Spleen (tissue), 11 donors: ENCODE data around the gene SLIT3. TPM values are rescaled to one million over a fixed set of nuclear protein-coding genes. Genes with fewer than 3 reads are reported as not detected.

Source experiments
- DNase-seq: peaks from one replicate; pipeline ENCODE4 v3.0.0-alpha.2; 2020
- H3K27ac ChIP-seq, 8 donors: fragments of 200-600 bp; sonication (generic) in 7 of 8; 1 replicate in 4 of 8; 2 replicates in 4 of 8; pipeline versions ENCODE4 v1.5.0 to v1.8.0; 2016 to 2021; ENCODE audit warnings: inconsistent platforms in 4 of 8, mild to moderate bottlenecking in 4 of 8, moderate library complexity in 1 of 8
- H3K27me3 ChIP-seq, 7 donors: fragments of 200-600 bp; sonication (generic) in 6 of 7; replicated peaks in 1 of 7; 1 replicate in 4 of 7; 2 replicates in 3 of 7; pipeline versions ENCODE4 v1.5.0 to v1.8.0; 2016 to 2021; ENCODE audit warnings: inconsistent platforms in 3 of 7, mild to moderate bottlenecking in 1 of 7
- H3K36me3 ChIP-seq, 6 donors: fragments of 200-600 bp; sonication (generic) in 5 of 6; 1 replicate in 4 of 6; 2 replicates in 2 of 6; pipeline versions ENCODE4 v1.5.0 to v1.8.0; 2016 to 2021; ENCODE audit warnings: inconsistent platforms in 2 of 6
- H3K4me1 ChIP-seq, 6 donors: fragments of 200-600 bp; sonication (generic) in 5 of 6; 1 replicate in 3 of 6; 2 replicates in 3 of 6; pipeline versions ENCODE4 v1.5.0 to v1.8.0; 2016 to 2021; ENCODE audit warnings: inconsistent platforms in 3 of 6
- H3K4me3 ChIP-seq, 8 donors: fragments of 200-600 bp; sonication (generic) in 7 of 8; 1 replicate in 4 of 8; 2 replicates in 4 of 8; pipeline versions ENCODE4 v1.5.0 to v1.8.0; 2016 to 2021; ENCODE audit warnings: inconsistent platforms in 4 of 8, mild to moderate bottlenecking in 4 of 8, moderate library complexity in 2 of 8
- H3K9me3 ChIP-seq, 8 donors: fragments of 200-600 bp; sonication (generic) in 7 of 8; 1 replicate in 4 of 8; 2 replicates in 4 of 8; pipeline versions ENCODE4 v1.5.0 to v1.8.0; 2016 to 2021; ENCODE audit warnings: inconsistent platforms in 4 of 8
- POLR2A ChIP-seq, 3 donors: fragments of 450-650 bp; IDR thresholded peaks; one replicate each; pipeline ENCODE4 v1.5.1; 2017; ENCODE audit warnings: antibody characterized with exemption in 3 of 3, mild to moderate bottlenecking in 1 of 3
- POLR2AphosphoS5 ChIP-seq, 3 donors: sonication (generic); formaldehyde crosslinking; IDR thresholded peaks; one replicate each; pipeline ENCODE4 v1.5.1; 2017; ENCODE audit warnings: antibody characterized with exemption in 3 of 3
- WGBS, 5 donors: extraction: QIAGEN DNeasy Blood & Tissue Kit in 3 of 5; methylation state at CpG; one replicate each; pipeline versions ENCODE4 v1.1.5 to v1.1.7; 2013 to 2018; 5-methylcytosine and 5-hydroxymethylcytosine counted together
- intact Hi-C: fragments of 100-400 bp; cut with DNase I; formaldehyde crosslinking; loops from one replicate; pipeline ENCODE4 v1.15.0; 2023; ENCODE audit warnings: low total_unique reads
- polyA plus RNA-seq, 3 donors: library from polyadenylated mRNA; stranded (reverse); fragments of 200-250 nt; gene quantifications; one replicate each; pipeline ENCODE4 v1.2.1, GENCODE V29; 2013
- total RNA-seq, 7 donors: library from RNA; depleted of rRNA in 3 of 7; stranded (reverse); fragments of >200 nt in 3 of 7; fragmentation: NEBNext Ultra II Directional in 4 of 7; extraction: Animal tissue kit (Norgen Biotek cat#: 25700) in 4 of 7; gene quantifications; one replicate each; pipeline versions ENCODE4 v1.1.0 to v1.2.1, GENCODE V29; 2016 to 2021
- TF ChIP-seq, protein P1 (sequence below), 11 experiments: fragments of 200-600 bp in 7 of 11; fragments of 450-650 bp in 4 of 11; sonication (generic) in 4 of 11; IDR thresholded peaks in 8 of 11; conservative IDR thresholded peaks in 3 of 11; 1 replicate in 7 of 11; 2 replicates in 4 of 11; pipeline versions ENCODE4 v1.4.0 to v1.8.0; 2016 to 2021; ENCODE audit warnings: antibody characterized with exemption in 11 of 11, inconsistent platforms in 4 of 11, mild to moderate bottlenecking in 1 of 11
- donor health status: healthy with polysubstance abuse.
- donor health status: DM: no; HTN: no; CAD: no; lungs with moderate emphysema.
- donor health status: DM: no; HTN: no; CAD: no.
- donor health status: Bipolar disorder and iron deficiency.
- donor health status: healthy.
- donor health status: DM: no; HTN: no; CAD: no.
- donor health status: DM: yes; HTN: yes; CAD: no.

Gene SLIT3
- total and polyA plus RNA-seq, 10 donors, result 0.33 to 54.0 (median 13.2) TPM

DNA sequence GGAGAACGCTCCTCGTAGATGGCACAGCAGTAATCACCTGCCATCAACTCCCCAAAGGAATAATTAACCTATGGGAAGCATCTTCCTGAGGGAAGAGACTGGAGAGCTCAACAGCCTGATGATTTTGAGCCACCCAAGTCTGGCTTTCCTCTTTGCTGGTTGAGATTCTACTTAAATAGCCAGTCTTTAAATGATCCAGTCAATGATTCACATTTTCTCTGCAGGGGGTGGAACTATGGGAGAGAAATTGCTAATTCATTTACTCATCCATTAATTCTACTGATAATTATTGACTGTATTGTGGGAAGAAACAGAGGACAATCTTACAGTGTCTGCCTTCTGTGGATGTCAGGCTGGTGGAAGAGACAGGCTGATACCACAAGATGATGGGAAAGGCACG, 366.8 kb downstream of the SLIT3 start:
- intact Hi-C loops, result no loop called here
- DNase-seq, result no peak
- WGBS, 5 donors, result 89 to 100% (median 92%) methylated on average over 3 of the region's 3 CpGs
- no peak overlapping the region for H3K27ac ChIP-seq
- no peaks in the 10 kb centered on the region for H3K36me3 ChIP-seq
- no peak overlapping the region for H3K4me3 ChIP-seq
- H3K27me3 ChIP-seq, result peaks cover 0 to 10% (median 0%) of the 10 kb centered on the region in 7 donors
- TF ChIP-seq POLR2A (IDR thresholded peaks at IDR 0.05) (no peak), POLR2AphosphoS5 (IDR thresholded peaks at IDR 0.05) (no peak)
- TF ChIP-seq, protein P1, sequence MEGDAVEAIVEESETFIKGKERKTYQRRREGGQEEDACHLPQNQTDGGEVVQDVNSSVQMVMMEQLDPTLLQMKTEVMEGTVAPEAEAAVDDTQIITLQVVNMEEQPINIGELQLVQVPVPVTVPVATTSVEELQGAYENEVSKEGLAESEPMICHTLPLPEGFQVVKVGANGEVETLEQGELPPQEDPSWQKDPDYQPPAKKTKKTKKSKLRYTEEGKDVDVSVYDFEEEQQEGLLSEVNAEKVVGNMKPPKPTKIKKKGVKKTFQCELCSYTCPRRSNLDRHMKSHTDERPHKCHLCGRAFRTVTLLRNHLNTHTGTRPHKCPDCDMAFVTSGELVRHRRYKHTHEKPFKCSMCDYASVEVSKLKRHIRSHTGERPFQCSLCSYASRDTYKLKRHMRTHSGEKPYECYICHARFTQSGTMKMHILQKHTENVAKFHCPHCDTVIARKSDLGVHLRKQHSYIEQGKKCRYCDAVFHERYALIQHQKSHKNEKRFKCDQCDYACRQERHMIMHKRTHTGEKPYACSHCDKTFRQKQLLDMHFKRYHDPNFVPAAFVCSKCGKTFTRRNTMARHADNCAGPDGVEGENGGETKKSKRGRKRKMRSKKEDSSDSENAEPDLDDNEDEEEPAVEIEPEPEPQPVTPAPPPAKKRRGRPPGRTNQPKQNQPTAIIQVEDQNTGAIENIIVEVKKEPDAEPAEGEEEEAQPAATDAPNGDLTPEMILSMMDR (IDR thresholded peaks at IDR 0.05 in 8 of 11, conservative IDR thresholded peaks at IDR 0.05 in 3 of 11), result no peak
- no peaks in the 10 kb centered on the region for H3K4me1 ChIP-seq
- H3K9me3 ChIP-seq, result no peaks in the 10 kb centered on the region

DNA sequence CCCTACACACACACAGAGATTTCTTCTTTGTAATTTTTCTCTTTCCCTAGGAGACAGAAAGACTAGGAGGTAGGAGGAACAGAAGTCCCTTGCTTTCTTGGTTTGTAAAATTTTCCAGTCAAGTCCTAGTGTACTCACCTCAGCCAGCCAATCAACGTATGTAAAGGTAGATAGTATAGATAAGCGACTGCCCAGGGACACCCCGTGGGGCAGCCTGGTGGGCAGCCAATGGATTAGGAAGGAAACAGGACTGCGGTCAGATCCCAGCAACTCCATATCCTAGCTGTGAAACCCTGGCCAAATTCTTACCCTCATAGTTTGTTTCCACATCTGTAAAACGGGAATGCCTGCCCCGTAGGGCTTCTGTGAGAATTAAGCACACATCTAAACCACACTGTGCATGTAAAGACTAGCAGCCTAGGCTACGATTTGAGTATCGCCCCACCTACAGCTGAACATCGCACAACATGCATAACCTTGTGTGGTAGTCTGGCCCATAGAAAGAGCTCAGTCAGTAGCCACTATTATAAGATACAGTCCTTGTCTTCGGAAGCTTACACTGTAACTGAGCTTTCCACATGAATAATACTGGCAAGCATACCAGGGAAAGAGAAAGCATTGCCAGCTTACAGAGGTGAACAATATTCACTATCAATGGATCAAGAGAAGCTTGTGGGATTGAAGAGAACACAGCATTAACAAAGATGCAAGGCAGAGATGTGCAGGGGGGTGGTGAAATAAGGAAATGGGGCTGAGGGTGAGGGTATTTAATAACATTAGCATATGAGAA, 368.3 kb downstream of the SLIT3 start:
- intact Hi-C loops, result no loop called here
- DNase-seq, result no peak
- TF ChIP-seq POLR2AphosphoS5 (IDR thresholded peaks at IDR 0.05) (no peak), POLR2A (IDR thresholded peaks at IDR 0.05) (no peak)
- TF ChIP-seq, protein P1 (IDR thresholded peaks at IDR 0.05 in 8 of 11, conservative IDR thresholded peaks at IDR 0.05 in 3 of 11), result no peak
- WGBS, 5 donors, result 80 to 96% (median 86%) methylated on average over 10 of the region's 10 CpGs
- H3K27ac ChIP-seq, result no peak overlapping the region
- H3K4me1 ChIP-seq, result no peaks in the 10 kb centered on the region
- H3K4me3 ChIP-seq, result no peak overlapping the region
- no peaks in the 10 kb centered on the region for H3K36me3 ChIP-seq
- H3K9me3 ChIP-seq, result no peaks in the 10 kb centered on the region
- H3K27me3 ChIP-seq, result peaks cover 0 to 10% (median 0%) of the 10 kb centered on the region in 7 donors

DNA sequence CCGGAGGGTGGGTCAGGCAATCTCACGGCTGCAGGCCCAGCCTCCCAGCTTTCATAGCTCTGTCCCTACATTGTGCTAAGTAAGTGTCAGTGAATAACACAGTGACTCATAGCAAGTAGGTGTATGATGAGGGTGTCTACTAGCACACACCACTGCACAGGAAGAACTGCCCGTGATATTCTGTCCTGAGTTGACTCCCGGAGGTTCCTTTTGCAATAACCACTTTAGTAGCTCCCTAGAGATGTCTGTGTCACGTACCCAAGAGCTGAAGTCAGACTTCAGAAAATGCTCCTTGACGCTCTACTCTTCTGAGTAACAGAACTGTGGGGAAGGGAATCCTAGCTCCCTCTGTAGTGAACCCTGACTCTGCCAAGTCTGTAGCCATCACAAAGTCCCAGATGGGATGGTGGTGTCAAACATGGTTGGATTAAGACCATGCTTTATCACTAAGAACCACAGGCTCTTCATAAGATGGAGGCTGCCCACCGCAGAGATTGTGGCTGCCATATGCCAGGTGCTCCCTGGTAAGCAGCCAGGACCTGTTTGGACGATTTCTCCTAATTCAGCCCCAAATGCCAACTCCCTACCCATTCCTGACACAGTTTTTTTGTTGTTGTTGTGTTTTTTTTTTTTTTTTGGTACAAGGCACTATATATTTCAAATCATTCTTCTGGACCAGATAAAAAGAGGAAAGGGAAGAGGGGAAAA, 369.1 kb downstream of the SLIT3 start:
- H3K4me1 ChIP-seq, result no peaks in the 10 kb centered on the region
- 74 to 81% (median 81%) methylated on average over 8 of the region's 8 CpGs for WGBS, 5 donors
- TF ChIP-seq POLR2AphosphoS5 (IDR thresholded peaks at IDR 0.05), result no peak
- TF ChIP-seq, protein P1 (IDR thresholded peaks at IDR 0.05 in 8 of 11, conservative IDR thresholded peaks at IDR 0.05 in 3 of 11), result no peak
- TF ChIP-seq POLR2A (IDR thresholded peaks at IDR 0.05), result no peak
- H3K4me3 ChIP-seq, result no peak overlapping the region
- H3K9me3 ChIP-seq, result no peaks in the 10 kb centered on the region
- intact Hi-C loops, result no loop called here
- no peak for DNase-seq
- no peak overlapping the region for H3K27ac ChIP-seq
- H3K36me3 ChIP-seq, result no peaks in the 10 kb centered on the region
- peaks cover 0 to 10% (median 0%) of the 10 kb centered on the region in 7 donors for H3K27me3 ChIP-seq

DNA sequence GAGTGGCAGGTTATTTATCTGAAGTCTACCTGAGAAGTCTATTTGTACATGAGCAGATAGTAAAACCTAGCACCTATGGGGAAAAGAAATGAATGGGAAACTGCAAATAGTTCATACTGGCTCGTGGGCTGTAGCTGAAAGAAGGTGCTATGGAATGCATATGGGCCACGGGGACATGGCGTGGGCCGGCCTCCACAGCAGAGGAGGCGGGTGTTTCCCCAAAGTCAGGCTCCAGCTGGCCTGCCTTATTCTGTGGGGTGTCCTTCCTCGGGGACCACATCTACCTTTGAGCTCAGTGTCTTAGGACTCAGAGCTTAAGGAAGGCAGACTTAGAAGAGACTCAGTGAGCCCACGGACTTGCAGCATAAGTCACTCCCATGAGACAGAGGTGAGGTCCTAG, 371.3 kb downstream of the SLIT3 start:
- intact Hi-C loops, result no loop called here
- Histone ChIP-seq H3K36me3 (no peaks in the 10 kb centered on the region), H3K4me1 (no peaks in the 10 kb centered on the region), H3K4me3 (no peak overlapping the region), H3K27me3 (peaks cover 0 to 10% (median 0%) of the 10 kb centered on the region in 7 donors), H3K27ac (no peak overlapping the region), H3K9me3 (no peaks in the 10 kb centered on the region)
- no peak for TF ChIP-seq POLR2A (IDR thresholded peaks at IDR 0.05)
- TF ChIP-seq POLR2AphosphoS5 (IDR thresholded peaks at IDR 0.05), result no peak
- TF ChIP-seq, protein P1 (IDR thresholded peaks at IDR 0.05 in 8 of 11, conservative IDR thresholded peaks at IDR 0.05 in 3 of 11), result no peak
- 76 to 90% (median 84%) methylated on average over 7 of the region's 7 CpGs for WGBS, 5 donors
- no peak for DNase-seq
